SK-N-SH (cell line): ENCODE data around the gene TRAFD1. TPM values are rescaled to one million over a fixed set of nuclear protein-coding genes. Genes with fewer than 3 reads are reported as not detected.

Experiments
- CTCF ChIA-PET: fragments of 300-600, 350-600 bp; formaldehyde crosslinking; extraction: SDS; loops from one replicate; lab custom pipeline; 2021; lab: Yijun Ruan, JAX
- POLR2A ChIA-PET: fragments of 350-600 bp; sonication (Branson Sonifier 250); formaldehyde crosslinking; extraction: SDS; loops from one replicate; lab custom pipeline; 2020; ENCODE audit warnings: antibody characterized with exemption, inconsistent platforms; lab: Yijun Ruan, JAX
- DNase-seq: peaks from one replicate; pipeline ENCODE4 v3.0.0; 2012
- H2AFZ ChIP-seq: fragments of 200-600 bp; sonication (generic); 2 replicates; pipeline ENCODE4 v1.8.1; 2016; ENCODE audit warnings: antibody characterized with exemption, mild to moderate bottlenecking, low read depth
- H3F3A ChIP-seq: fragments of 200-600 bp; sonication (generic); replicated peaks from 2 replicates; pipeline ENCODE3; 2016; ENCODE audit warnings: antibody characterized with exemption, mild to moderate bottlenecking; ENCODE audit not compliant: insufficient read depth
- H3K27ac ChIP-seq, 2 experiments: fragments of 200-500 bp in 1 of 2; fragments of 200-600 bp in 1 of 2; sonication (Bioruptor generic) in 1 of 2; sonication (generic), shearing (Covaris generic) in 1 of 2; 2 replicates each; pipeline versions ENCODE4 v1.5.1 to v1.6.1; 2014 to 2016; ENCODE audit warnings: low read depth in 2 of 2, inconsistent platforms in 1 of 2, low read length in 1 of 2, mild to moderate bottlenecking in 1 of 2, mixed read lengths in 1 of 2
- H3K27me3 ChIP-seq: fragments of 200-600 bp; sonication (generic), shearing (Covaris generic); 2 replicates; pipeline ENCODE4 v1.6.1; 2016; ENCODE audit warnings: mixed run types; ENCODE audit not compliant: insufficient read depth
- H3K36me3 ChIP-seq, 2 experiments: fragments of 200-500 bp in 1 of 2; fragments of 200-600 bp in 1 of 2; sonication (Bioruptor generic) in 1 of 2; sonication (generic) in 1 of 2; replicated peaks in 1 of 2; 2 replicates each; pipeline versions ENCODE3 to v1.5.1; 2014 to 2016; ENCODE audit warnings: low read length in 1 of 2, mild to moderate bottlenecking in 1 of 2; ENCODE audit not compliant: insufficient read depth in 2 of 2, control insufficient read depth in 1 of 2
- H3K4me1 ChIP-seq, 2 experiments: fragments of 200-500 bp in 1 of 2; fragments of 200-600 bp in 1 of 2; sonication (Bioruptor generic) in 1 of 2; sonication (generic), shearing (Covaris generic) in 1 of 2; 2 replicates each; pipeline versions ENCODE4 v1.5.1 to v1.6.1; 2014 to 2016; ENCODE audit warnings: low read depth in 1 of 2, low read length in 1 of 2, mixed run types in 1 of 2; ENCODE audit not compliant: insufficient read depth in 2 of 2, control insufficient read depth in 1 of 2
- H3K4me2 ChIP-seq: fragments of 200-600 bp; sonication (generic), shearing (Covaris generic); 2 replicates; pipeline ENCODE4 v1.6.1; 2017; ENCODE audit warnings: mixed run types
- H3K4me3 ChIP-seq, 2 experiments: fragments of 200-500 bp in 1 of 2; fragments of 200-600 bp in 1 of 2; sonication (Bioruptor generic) in 1 of 2; sonication (generic), shearing (Covaris generic) in 1 of 2; 2 replicates each; pipeline versions ENCODE4 v1.5.1 to v1.8.1; 2014 to 2016; ENCODE audit warnings: low read depth in 2 of 2, inconsistent platforms in 1 of 2, low read length in 1 of 2, mild to moderate bottlenecking in 1 of 2, mixed read lengths in 1 of 2, moderate library complexity in 1 of 2
- H3K79me2 ChIP-seq: fragments of 200-600 bp; sonication (generic); 2 replicates; pipeline ENCODE4 v1.8.1; 2017; ENCODE audit warnings: mild to moderate bottlenecking; ENCODE audit not compliant: insufficient read depth
- H3K9ac ChIP-seq: fragments of 200-600 bp; sonication (generic); 2 replicates; pipeline ENCODE4 v1.6.1; 2017; ENCODE audit warnings: mixed run types
- H3K9me2 ChIP-seq: fragments of 200-600 bp; sonication (generic); 2 replicates; pipeline ENCODE4 v1.6.1; 2017; ENCODE audit warnings: mixed run types
- H3K9me3 ChIP-seq: fragments of 200-600 bp; sonication (generic); 2 replicates; pipeline ENCODE4 v1.6.1; 2017; ENCODE audit warnings: mixed run types, mild to moderate bottlenecking, moderate library complexity
- H4K20me1 ChIP-seq: fragments of 200-600 bp; sonication (generic); 2 replicates; pipeline ENCODE4 v1.6.1; 2017; ENCODE audit warnings: mild to moderate bottlenecking, mixed run types; ENCODE audit not compliant: insufficient read depth
- CTCF ChIP-seq: fragments of 200-600 bp; sonication (generic); IDR thresholded peaks from 2 replicates; pipeline ENCODE4 v1.6.1; 2017; ENCODE audit warnings: antibody characterized with exemption, mild to moderate bottlenecking, moderate library complexity
- ELF1 ChIP-seq: IDR thresholded peaks from 2 replicates; pipeline ENCODE4 v1.4.0; 2012
- FOSL2 ChIP-seq: IDR thresholded peaks from 2 replicates; pipeline ENCODE4 v1.4.0; 2012; ENCODE audit warnings: low read depth, mild to moderate bottlenecking, moderate library complexity, borderline replicate concordance
- FOXJ3 ChIP-seq: sonication (generic); formaldehyde crosslinking; IDR thresholded peaks from 2 replicates; pipeline ENCODE4 v1.5.1; 2020; ENCODE audit warnings: mild to moderate bottlenecking, missing genetic modification reagents
- FOXM1 ChIP-seq: IDR thresholded peaks from 2 replicates; pipeline ENCODE4 v1.4.0; 2012; ENCODE audit warnings: low read depth, mild to moderate bottlenecking
- GATA2 ChIP-seq: sonication (generic); formaldehyde crosslinking; IDR thresholded peaks from 2 replicates; pipeline ENCODE4 v1.5.0; 2020; ENCODE audit warnings: mild to moderate bottlenecking, missing genetic modification reagents
- MAX ChIP-seq: IDR thresholded peaks from 2 replicates; pipeline ENCODE4 v1.4.0; 2012; ENCODE audit warnings: low read depth
- MXI1 ChIP-seq: IDR thresholded peaks from 2 replicates; pipeline ENCODE4 v1.6.1; 2012; ENCODE audit warnings: mild to moderate bottlenecking, low read depth, low read length, improper control_type of control experiment
- NFIC ChIP-seq: IDR thresholded peaks from 2 replicates; pipeline ENCODE4 v1.4.0; 2012; ENCODE audit warnings: borderline replicate concordance
- NRF1 ChIP-seq: IDR thresholded peaks from 2 replicates; pipeline ENCODE4 v1.6.1; 2012; ENCODE audit warnings: low read depth, mild to moderate bottlenecking, low read length
- PBX3 ChIP-seq: IDR thresholded peaks from 2 replicates; pipeline ENCODE4; 2012
- RAD21 ChIP-seq: IDR thresholded peaks from 2 replicates; pipeline ENCODE4 v1.6.1; 2012; ENCODE audit warnings: mild to moderate bottlenecking, low read length
- RCOR1 ChIP-seq: fragments of 150-350 bp; IDR thresholded peaks from 2 replicates; pipeline ENCODE4 v1.6.1; 2017; ENCODE audit warnings: antibody characterized with exemption, low read length
- SIN3A ChIP-seq: IDR thresholded peaks from 2 replicates; pipeline ENCODE4 v1.6.1; 2012; ENCODE audit warnings: low read depth, mild to moderate bottlenecking, low read length, moderate library complexity, borderline replicate concordance
- SMC3 ChIP-seq: IDR thresholded peaks from 2 replicates; pipeline ENCODE4 v1.6.1; 2012; ENCODE audit warnings: low read depth, low read length, improper control_type of control experiment
- TAF1 ChIP-seq: IDR thresholded peaks from 2 replicates; pipeline ENCODE4 v1.6.1; 2012; ENCODE audit warnings: low read depth, mild to moderate bottlenecking, low read length, moderate library complexity, borderline replicate concordance
- TCF12 ChIP-seq: IDR thresholded peaks from 2 replicates; pipeline ENCODE4 v1.4.0; 2012
- TEAD4 ChIP-seq: IDR thresholded peaks from 2 replicates; pipeline ENCODE4 v1.4.0; 2012; ENCODE audit warnings: mild to moderate bottlenecking, borderline replicate concordance; ENCODE audit not compliant: insufficient read depth
- USF1 ChIP-seq: IDR thresholded peaks from 2 replicates; pipeline ENCODE4 v1.4.0; 2012; ENCODE audit warnings: low read depth, borderline replicate concordance
- ZBTB33 ChIP-seq: IDR thresholded peaks from 2 replicates; pipeline ENCODE4 v1.4.0; 2012; ENCODE audit warnings: low read depth, borderline replicate concordance
- WGBS: methylation state at CpG from one replicate; pipeline ENCODE4 v1.1.6; 2017; ENCODE audit warnings: low lambda C conversion rate; 5-methylcytosine and 5-hydroxymethylcytosine counted together
- polyA plus RNA-seq, 3 experiments: library from polyadenylated mRNA; depleted of rRNA; stranded (reverse); fragments of >200 nt; gene quantifications; 2 replicates each; pipeline ENCODE4 v1.2.3, GENCODE V29; 2012

Gene TRAFD1
- polyA plus RNA-seq, 1 of the 3 experiments (the other 2 are of a cell fraction): 12.4 TPM

GRCh38 chr12:112161711-112162110, 36.4 kb downstream of the TRAFD1 start:
- Histone ChIP-seq H3K27ac (no peak overlapping the region), H3K9me2 (no peaks in the 10 kb centered on the region)

GRCh38 chr12:112162241-112162790, 37.0 kb downstream of the TRAFD1 start:
- H3K36me3 ChIP-seq: peaks cover 10 to 44% of the 10 kb centered on the region in 2 experiments
- no peaks in the 10 kb centered on the region for H3F3A ChIP-seq
- no peaks in the 10 kb centered on the region for H3K9me3 ChIP-seq
- H3K4me3 ChIP-seq: no peak overlapping the region
- H3K9ac ChIP-seq: no peak overlapping the region
- ChIA-PET CTCF (no interaction called here), POLR2A (no interaction called here)
- H3K4me1 ChIP-seq: no peaks in the 10 kb centered on the region
- no peak overlapping the region for H3K4me2 ChIP-seq
- no peaks in the 10 kb centered on the region for H3K9me2 ChIP-seq
- no peak for TF ChIP-seq NRF1
- no peak for TF ChIP-seq TAF1
- no peak for TF ChIP-seq SIN3A
- TF ChIP-seq RAD21: no peak
- TF ChIP-seq FOXJ3 (CRISPR knock-in tag): no peak
- TF ChIP-seq ZBTB33: no peak
- no peak for TF ChIP-seq FOXM1
- no peak for TF ChIP-seq GATA2 (CRISPR knock-in tag)
- no peak for TF ChIP-seq TCF12
- TF ChIP-seq CTCF: no peak
- no peak for TF ChIP-seq USF1
- TF ChIP-seq TEAD4: no peak
- no peak for TF ChIP-seq SMC3
- no peak for TF ChIP-seq NFIC
- TF ChIP-seq MAX: no peak
- no peak for TF ChIP-seq ELF1
- no peak for TF ChIP-seq MXI1
- 96% methylated on average over 8 of the region's 12 CpGs for WGBS
- no peak overlapping the region for H3K27ac ChIP-seq
- H4K20me1 ChIP-seq: no peaks in the 10 kb centered on the region
- DNase-seq: no peak
- H3K79me2 ChIP-seq: no peaks in the 10 kb centered on the region
- H2AFZ ChIP-seq: no peak overlapping the region
- H3K27me3 ChIP-seq: no peaks in the 10 kb centered on the region

More at GRCh38 chr12:112161711-112162110, 36.4 kb downstream of the TRAFD1 start:
- Histone ChIP-seq H3K9ac (no peak overlapping the region), H2AFZ (no peak overlapping the region), H3K4me2 (no peak overlapping the region), H3K9me3 (no peaks in the 10 kb centered on the region), H3K79me2 (no peaks in the 10 kb centered on the region)
- WGBS: 79% methylated on average over 9 of the region's 9 CpGs
- ChIA-PET POLR2A (no interaction called here), CTCF (no interaction called here)
- TF ChIP-seq TEAD4 (no peak), RCOR1 (no peak), PBX3 (no peak), FOSL2 (no peak)
- TF ChIP-seq, all 33 proteins: peak for 0
- Histone ChIP-seq H3F3A (no peaks in the 10 kb centered on the region), H4K20me1 (no peaks in the 10 kb centered on the region), H3K4me3 (no peak overlapping the region), H3K27me3 (no peaks in the 10 kb centered on the region), H3K4me1 (no peaks in the 10 kb centered on the region), H3K36me3 (peaks cover 15 to 44% of the 10 kb centered on the region in 2 experiments)
- no peak for DNase-seq
